Activated naive CD4-positive, alpha-beta T cell treated with anti-CD3 and anti-CD28 coated beads, Interleukin-2, amount 50 U/mL, for 24 hours (primary cell): Measurements from ENCODE around the gene HSBP1L1.

Source experiments
- H3K27ac Mint-ChIP-seq: one replicate; pipeline ENCODE4 v1.8.0; 2021; ENCODE audit warnings: mild to moderate bottlenecking, mixed read lengths
- H3K27me3 Mint-ChIP-seq: one replicate; pipeline ENCODE4 v1.8.0; 2021; ENCODE audit warnings: mixed read lengths
- H3K36me3 Mint-ChIP-seq: one replicate; pipeline ENCODE4 v1.8.0; 2021; ENCODE audit warnings: mixed read lengths
- H3K4me1 Mint-ChIP-seq: one replicate; pipeline ENCODE4 v1.8.0; 2021; ENCODE audit warnings: mixed read lengths
- H3K4me3 Mint-ChIP-seq: one replicate; pipeline ENCODE4 v1.8.0; 2021; ENCODE audit warnings: mild to moderate bottlenecking, mixed read lengths
- H3K9me3 Mint-ChIP-seq: one replicate; pipeline ENCODE4 v1.8.0; 2021; ENCODE audit warnings: mixed read lengths

HSBP1L1 gene

DNA sequence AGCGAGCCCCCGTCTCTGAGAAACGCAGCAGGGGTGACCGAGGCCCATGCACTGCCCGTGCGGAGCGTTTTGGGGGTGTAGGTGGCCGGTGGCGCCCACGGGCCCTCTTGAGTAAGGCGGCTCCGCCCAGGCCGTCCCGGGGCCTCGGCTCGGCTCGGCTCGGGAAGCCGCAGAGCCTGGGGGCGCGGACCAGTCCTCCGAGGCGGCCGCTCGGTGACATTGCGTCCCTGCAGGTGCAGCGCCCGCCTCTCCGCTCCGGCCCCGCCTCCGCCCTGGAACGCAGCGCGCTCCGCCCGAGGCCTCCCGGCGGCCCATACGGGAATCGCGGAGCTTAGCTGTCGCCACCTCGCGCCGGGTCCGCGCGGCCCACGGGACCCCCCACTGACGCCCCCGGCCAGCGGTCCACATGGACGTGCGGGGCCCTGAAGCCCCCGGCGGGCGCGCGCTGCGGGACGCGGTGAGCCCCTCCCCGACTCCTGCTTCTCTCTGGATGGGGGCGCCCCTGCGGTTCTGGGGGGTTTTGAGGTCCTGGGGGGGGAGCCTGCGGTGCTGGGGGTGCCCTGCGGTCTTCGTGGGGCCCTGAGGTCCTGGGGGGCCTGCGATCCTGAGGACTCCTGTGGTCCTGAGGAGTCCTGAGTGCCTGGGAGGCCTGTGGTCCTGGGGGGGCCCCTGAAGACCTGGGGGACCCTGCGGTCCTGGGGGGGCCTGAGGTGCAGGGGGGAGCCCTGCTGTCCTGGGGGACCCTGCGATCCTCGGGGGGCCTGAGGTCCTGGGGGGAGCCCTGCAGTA, at the start of gene HSBP1L1:
HSBP1L1 (plus strand) TSS at position 314 of the 789 bp plus-strand sequence; CDS start at position 407, 93 bp downstream.
- H3K9me3 Mint-ChIP-seq: no peaks in the 10 kb centered on the region
- peak within 1 kb of the TSS; percentile 85 for H3K4me3 Mint-ChIP-seq
- H3K36me3 Mint-ChIP-seq: no peaks in the 10 kb centered on the region
- H3K4me1 Mint-ChIP-seq: peaks cover 42% of the 10 kb centered on the region
- peak within 1 kb of the TSS; percentile 76 for H3K27ac Mint-ChIP-seq
- H3K27me3 Mint-ChIP-seq: no peaks in the 10 kb centered on the region

DNA sequence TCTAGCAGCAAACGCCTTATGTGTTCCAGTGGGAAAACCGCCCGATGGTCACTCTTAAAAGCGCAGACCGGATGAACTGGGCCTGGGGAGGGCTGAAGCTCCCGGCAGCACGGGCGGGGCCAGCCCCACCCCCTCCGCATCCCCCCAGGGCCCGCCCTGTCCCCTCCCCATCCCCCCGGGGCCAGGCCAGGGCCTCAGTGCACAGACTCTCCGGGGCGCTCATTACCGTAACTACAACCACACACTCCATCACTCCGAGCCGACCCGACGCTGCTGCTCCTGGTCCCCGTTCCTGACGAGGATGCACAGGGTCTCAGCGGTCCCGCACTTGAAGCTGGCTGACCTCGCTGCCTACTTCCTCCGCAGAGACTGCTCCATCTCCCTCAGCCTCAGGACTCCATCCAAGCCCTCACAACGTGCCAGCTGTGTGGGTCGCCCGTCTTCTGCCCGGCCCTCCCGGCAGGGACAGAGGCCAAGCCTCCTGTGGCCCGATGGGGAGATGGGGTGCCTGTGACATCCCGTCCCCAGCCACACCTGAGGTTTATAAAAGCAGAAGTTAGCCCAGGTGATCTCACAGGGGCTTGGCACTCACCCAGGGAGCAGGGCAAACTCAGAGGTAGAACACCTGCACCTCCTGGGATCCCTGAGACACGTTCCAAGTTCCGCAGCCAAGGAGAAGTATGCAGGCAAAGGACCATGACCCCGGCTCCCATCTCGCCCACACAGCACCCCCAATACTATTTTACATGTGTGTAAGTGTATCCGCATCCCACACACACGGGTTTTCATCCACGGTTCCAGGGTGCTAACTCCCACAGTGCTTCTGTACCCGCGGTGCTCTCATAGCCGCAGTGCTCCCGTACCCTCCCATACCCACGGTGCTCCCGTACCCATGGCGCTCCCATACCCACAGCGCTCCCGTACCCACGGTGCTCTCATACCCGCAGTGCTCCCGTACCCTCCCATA, 49.0 kb upstream of the HSBP1L1 start:
- H3K27ac Mint-ChIP-seq: peak overlapping the region; percentile 17
- no peak overlapping the region for H3K4me3 Mint-ChIP-seq
- H3K36me3 Mint-ChIP-seq: peaks cover 8% of the 10 kb centered on the region

DNA sequence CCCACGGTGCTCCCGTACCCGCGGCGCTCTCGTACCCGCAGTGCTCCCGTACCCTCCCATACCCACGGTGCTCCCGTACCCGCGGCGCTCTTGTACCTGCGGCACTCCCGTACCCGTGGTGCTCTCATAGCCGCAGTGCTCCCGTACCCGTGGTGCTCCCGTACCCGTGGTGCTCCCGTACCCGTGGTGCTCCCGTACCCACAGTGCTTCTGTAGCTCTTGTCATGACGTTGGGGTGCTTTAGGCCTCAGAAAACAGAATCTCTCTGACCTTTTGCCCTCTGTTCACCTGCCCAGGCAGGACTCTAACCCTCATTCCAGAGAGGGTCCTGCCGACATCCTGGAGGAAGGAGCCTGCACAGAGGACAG, 48.3 kb upstream of the HSBP1L1 start:
- H3K27ac Mint-ChIP-seq: peak overlapping the region; percentile 30
- no peaks in the 10 kb centered on the region for H3K27me3 Mint-ChIP-seq
- no peaks in the 10 kb centered on the region for H3K9me3 Mint-ChIP-seq
- H3K36me3 Mint-ChIP-seq: peaks cover 8% of the 10 kb centered on the region
- H3K4me1 Mint-ChIP-seq: peaks cover 22% of the 10 kb centered on the region
- H3K4me3 Mint-ChIP-seq: no peak overlapping the region

More for the DNA sequence above, 49.0 kb upstream of the HSBP1L1 start:
- Mint-ChIP-seq H3K27me3 (no peaks in the 10 kb centered on the region), H3K9me3 (no peaks in the 10 kb centered on the region), H3K4me1 (peaks cover 27% of the 10 kb centered on the region)

DNA sequence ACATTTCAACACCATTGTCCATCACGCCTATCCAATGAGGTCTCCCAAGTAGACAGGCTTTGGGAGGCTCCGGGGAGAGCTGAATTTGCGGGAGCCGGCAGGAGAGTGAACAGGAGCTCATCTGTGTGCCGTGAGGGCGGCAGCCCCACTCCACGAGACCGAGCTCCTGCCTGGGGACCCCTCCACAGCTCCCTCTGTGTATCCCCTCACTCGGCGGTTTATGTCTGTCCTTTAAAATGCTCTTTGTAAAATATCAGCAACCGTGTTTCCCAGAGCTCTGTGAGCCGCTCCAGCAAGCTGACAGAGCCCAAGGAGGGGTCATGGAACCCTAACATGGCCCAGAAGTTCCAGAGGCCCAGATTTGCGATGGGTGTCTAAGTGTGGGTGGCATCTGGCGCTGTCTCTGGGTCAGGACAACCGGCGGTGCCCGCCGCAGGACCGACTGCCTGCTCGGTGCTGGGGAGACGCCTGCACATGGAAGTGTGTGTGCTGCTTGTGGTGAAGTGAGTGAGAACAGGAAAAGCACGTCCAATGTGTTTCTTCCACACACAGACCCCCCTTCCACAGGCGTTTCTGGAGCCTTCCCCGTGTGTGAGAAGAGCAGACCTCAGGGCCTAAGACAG, 47.8 kb upstream of the HSBP1L1 start:
- Mint-ChIP-seq H3K9me3 (no peaks in the 10 kb centered on the region), H3K27me3 (no peaks in the 10 kb centered on the region), H3K36me3 (peaks cover 8% of the 10 kb centered on the region), H3K4me1 (peaks cover 22% of the 10 kb centered on the region), H3K27ac (peak overlapping the region; percentile 30), H3K4me3 (no peak overlapping the region)

DNA sequence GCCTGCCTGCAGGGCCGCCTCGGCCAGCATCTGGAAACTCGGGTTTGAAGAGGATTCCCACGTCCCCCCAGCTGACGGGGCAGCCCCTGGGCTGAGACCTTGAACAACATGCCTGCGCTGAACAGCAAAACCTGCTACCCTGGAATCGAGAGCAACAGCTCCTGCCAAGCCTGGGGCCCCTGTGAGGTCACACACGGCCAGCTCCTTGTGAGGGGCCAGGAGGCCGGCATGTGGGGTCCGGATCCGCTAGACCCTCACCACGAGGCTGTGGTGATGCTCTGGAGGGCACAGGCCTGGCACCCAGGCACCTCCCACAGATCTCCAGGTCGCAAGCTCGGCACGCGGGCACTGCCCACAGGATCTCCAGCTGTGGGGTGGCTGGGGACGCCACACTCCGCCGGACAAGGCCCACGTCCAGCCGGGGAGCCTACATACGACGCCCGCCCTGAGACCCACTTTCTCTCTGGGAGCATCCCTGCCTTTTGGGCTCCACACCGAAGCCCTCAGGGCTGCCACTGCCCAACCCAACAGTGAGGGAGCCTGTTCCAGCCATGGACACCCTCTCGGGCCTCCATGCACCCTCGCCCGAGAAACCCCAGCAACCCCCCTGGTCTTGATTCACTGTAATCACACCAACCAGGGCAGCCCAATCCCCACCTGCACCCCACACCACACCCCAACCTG, 47.1 kb upstream of the HSBP1L1 start:
- H3K27ac Mint-ChIP-seq: no peak overlapping the region
- H3K36me3 Mint-ChIP-seq: peaks cover 8% of the 10 kb centered on the region
- H3K9me3 Mint-ChIP-seq: no peaks in the 10 kb centered on the region
- no peak overlapping the region for H3K4me3 Mint-ChIP-seq
- H3K4me1 Mint-ChIP-seq: peaks cover 18% of the 10 kb centered on the region
- H3K27me3 Mint-ChIP-seq: no peaks in the 10 kb centered on the region

DNA sequence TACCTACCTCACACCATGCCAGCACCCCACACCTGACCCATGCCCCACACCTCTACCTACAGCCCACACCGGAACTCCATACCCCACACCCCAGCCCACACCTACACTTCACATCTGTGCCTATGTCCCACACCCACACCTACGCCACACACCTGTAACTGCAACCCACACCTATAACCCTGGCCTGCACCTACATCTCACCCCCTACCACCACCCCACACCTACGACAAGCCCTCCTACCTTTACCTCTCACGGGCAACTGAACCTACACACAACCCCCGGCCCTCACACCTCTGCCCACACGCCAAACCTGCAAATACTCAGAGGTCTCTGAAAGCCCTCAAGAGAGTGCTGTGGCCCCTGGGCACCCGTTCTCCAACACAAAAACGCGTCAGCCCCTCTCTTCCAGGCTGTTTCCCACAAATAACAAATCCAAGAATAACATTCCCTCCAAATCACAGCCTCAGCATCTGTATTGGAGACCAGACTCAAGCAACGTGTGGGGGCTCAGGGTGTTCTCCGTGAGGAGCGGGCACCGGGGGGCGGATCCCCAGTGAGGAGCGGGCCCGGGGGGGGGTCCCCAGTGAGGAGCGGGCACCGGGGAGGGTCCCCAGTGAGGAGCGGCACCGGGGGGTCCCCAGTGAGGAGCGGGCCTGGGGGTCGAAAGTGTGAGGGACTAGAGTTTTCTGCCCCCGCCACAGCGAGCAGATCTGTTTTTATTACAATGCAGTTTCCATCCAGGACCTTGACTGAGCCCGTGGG, 46.4 kb upstream of the HSBP1L1 start:
- peaks cover 12% of the 10 kb centered on the region for H3K4me1 Mint-ChIP-seq
- no peak overlapping the region for H3K27ac Mint-ChIP-seq
- no peaks in the 10 kb centered on the region for H3K27me3 Mint-ChIP-seq
- H3K9me3 Mint-ChIP-seq: no peaks in the 10 kb centered on the region
- H3K36me3 Mint-ChIP-seq: peaks cover 8% of the 10 kb centered on the region
- H3K4me3 Mint-ChIP-seq: no peak overlapping the region

DNA sequence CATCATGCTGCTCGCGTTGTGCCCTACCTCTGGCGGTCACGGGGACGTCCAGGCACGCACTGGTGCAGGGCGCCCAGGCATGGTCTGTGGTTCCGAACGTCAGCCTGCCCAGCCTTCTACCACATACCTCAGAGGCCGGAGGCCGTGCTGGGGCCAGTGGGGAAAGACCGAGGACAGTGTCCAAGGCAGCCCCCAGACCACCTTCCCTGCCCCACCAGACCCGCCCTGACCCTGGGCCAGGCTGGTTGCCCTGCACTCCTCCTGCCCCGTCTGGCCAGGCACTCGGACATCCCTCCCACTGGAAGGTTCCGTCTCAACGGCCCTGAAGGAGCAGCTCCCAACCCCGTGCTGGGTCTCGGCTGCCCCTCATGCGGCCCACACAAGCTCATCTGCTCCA, 45.8 kb upstream of the HSBP1L1 start:
- H3K36me3 Mint-ChIP-seq: peaks cover 8% of the 10 kb centered on the region
- no peaks in the 10 kb centered on the region for H3K9me3 Mint-ChIP-seq

DNA sequence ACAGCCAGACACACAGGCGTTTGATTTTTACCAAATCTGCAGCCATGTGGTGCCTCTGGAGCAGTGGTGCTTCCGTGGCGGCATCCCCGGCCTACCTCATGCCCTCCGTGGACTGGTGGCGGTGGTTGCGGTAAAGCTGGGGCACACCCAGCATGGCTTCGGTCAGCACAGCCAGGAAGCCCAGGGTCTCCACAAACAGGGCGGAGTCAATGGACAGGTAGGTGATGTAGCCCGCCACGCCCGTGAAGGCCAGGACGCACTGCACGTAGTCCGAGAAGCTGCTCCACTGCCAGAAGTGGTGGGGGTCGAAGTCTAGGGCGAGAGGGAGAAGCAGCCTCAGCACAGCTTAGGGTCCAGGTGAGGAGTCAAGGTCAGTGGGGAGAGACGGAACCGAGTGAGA, 45.4 kb upstream of the HSBP1L1 start:
- Mint-ChIP-seq H3K27ac (no peak overlapping the region), H3K27me3 (no peaks in the 10 kb centered on the region), H3K36me3 (peaks cover 8% of the 10 kb centered on the region), H3K4me1 (peaks cover 4% of the 10 kb centered on the region), H3K4me3 (no peak overlapping the region), H3K9me3 (no peaks in the 10 kb centered on the region)

More for the DNA sequence above, 45.8 kb upstream of the HSBP1L1 start:
- Mint-ChIP-seq H3K27ac (no peak overlapping the region), H3K4me1 (peaks cover 6% of the 10 kb centered on the region), H3K27me3 (no peaks in the 10 kb centered on the region), H3K4me3 (no peak overlapping the region)

DNA sequence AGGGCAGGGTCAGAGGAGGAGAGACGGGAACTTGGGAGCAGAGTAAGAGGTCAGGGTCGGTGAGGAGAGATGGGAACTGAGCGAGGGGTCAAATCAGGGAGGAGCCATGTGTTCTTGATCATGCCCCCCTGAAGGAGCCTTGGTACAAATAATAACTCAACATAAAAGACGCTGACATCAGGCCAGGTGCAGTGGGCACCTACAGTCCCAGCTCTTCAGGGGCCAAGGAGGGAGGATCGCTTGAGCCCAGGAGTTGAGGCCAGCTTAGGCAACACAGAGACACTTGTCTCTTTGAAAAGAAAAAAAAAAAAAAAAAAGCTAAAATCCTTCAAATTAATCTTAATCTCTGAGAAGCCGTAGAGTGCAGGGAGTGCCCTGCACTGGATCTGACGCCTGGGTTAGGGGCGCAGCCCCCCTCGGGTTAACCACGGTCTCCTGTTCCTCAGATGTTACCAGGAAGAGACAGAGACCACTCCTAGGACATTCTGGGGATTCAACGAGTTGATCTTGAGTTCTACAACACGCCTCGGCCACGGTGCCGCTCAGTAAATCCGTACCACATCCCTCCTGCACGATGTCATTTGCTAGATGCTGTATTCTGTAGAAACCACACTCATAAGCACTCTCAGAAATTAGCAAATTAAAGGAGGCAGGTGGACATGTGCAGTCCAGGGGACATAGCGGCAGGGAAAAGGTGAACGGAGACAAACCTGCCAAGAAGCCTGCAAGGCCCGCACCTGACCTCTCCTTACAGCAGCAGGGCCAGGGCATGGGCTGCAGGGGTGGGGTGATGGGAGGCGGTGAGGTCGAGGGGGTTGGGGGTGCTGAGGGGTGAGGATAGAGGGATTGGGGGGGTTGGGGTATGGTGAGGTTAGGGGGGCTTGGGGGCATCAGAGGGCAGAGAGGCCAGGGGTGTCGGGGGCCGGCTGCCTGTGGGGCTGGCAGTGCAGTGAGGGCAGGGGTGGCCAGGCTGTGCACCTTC, 42.2 kb upstream of the HSBP1L1 start:
- H3K4me1 Mint-ChIP-seq: no peaks in the 10 kb centered on the region
- H3K9me3 Mint-ChIP-seq: no peaks in the 10 kb centered on the region
- no peak overlapping the region for H3K4me3 Mint-ChIP-seq
- peaks cover 9% of the 10 kb centered on the region for H3K36me3 Mint-ChIP-seq
- H3K27me3 Mint-ChIP-seq: no peaks in the 10 kb centered on the region
- H3K27ac Mint-ChIP-seq: no peak overlapping the region

DNA sequence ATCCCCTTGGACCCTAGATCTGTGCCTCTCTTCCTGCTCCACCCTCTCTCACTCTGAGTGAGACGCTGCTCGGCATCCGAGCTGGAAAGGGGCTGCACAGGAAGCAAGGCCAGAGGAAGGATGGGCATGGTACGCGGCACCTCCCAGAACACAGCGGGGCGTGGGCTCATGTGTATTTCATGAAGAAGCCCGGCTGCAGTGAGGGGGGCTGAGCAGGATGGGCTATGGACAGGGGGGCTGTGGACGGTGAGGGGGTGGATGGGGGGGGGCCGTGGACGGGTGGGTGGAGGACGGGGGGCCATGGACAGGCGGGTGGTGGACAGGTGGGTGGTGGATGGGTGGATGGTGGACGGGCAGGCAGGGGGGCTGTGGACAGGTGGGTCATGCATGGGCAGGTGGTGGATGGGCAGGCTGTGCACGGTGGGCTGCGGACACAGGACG, 41.5 kb upstream of the HSBP1L1 start:
- Mint-ChIP-seq H3K4me1 (no peaks in the 10 kb centered on the region), H3K27ac (no peak overlapping the region), H3K9me3 (no peaks in the 10 kb centered on the region)

DNA sequence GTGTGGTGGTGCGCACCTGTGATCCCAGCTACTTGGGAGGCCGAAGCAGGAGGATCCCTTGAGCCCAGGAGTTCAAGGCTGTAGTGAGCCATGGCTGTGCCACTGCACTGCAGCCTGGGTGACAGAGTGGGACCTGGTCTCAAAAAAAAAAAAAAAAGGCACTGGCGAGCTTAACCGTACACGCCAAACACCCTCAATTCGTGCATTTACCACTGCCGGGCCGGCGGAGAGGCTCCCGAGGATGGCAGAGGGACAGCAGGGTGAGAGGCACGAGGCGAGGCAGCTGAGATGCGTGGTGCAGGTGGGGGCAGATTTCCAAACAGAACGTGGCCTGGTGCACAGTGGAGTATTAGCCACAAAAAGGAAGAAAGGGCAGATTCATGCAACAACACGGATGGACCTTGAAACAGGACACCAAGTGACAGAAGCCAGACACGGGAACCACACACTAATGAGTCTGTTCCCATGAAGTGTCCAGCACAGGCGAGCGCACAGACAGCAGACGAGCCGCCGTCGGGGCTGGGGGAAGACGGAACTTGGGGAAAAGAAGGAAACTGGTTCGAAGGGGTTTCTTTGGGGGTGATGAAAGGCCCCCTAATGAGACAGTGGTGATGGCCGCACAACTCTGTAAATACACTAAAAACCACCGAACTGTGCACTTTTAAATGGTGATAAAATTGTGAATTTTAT, 40.4 kb upstream of the HSBP1L1 start:
- Mint-ChIP-seq H3K4me1 (no peaks in the 10 kb centered on the region), H3K4me3 (no peak overlapping the region), H3K36me3 (peaks cover 13% of the 10 kb centered on the region), H3K27ac (no peak overlapping the region), H3K9me3 (peaks cover 2% of the 10 kb centered on the region), H3K27me3 (no peaks in the 10 kb centered on the region)

More for the DNA sequence above, 41.5 kb upstream of the HSBP1L1 start:
- no peaks in the 10 kb centered on the region for H3K27me3 Mint-ChIP-seq
- no peak overlapping the region for H3K4me3 Mint-ChIP-seq
- peaks cover 8% of the 10 kb centered on the region for H3K36me3 Mint-ChIP-seq

DNA sequence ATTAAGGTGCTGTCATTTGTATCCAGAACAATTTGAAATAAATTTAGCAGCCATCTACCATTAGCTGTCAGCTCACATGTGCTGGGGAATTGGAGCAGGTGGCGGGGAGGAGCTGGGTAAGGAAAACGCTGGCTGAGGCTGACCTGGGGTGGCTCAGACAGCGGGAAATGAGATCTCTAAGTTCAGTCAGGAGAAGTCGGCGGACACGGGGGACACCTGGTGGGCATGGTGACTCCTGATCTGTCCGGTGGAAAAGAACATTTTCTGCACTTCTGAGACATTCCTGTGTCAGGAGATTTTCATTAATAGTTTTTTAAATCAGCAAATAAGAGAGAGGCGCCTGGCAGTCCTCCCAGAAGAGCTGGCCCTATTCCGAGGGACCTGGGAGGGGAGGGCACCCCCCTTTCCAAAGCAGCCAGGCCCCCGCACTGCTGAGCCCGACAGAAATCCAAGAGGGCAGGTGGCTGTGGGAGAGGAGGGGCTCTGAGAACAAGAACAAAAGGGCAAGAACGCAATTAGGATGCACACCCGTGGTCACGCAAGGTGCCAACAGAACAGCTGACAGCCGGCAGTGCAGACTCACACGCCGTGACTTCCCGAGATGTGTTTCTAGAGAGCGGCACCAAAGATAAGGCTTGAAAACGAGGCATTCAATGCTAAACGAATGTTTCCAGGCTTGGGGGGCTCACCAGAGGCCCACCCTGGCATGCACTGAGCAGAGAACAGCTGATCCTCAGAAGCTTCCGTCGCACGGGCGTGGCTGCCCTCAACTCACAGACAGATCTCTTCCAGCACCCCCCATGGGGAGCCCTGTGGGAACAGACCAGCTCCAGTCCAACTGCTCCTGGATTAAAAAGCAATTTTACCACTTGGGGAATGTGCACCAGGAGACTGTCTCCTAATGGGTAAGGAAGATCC, 39.4 kb upstream of the HSBP1L1 start:
- no peak overlapping the region for H3K4me3 Mint-ChIP-seq
- no peaks in the 10 kb centered on the region for H3K27me3 Mint-ChIP-seq
- H3K9me3 Mint-ChIP-seq: peaks cover 10% of the 10 kb centered on the region
- H3K4me1 Mint-ChIP-seq: no peaks in the 10 kb centered on the region
- H3K36me3 Mint-ChIP-seq: peaks cover 23% of the 10 kb centered on the region
- H3K27ac Mint-ChIP-seq: no peak overlapping the region
